HG02943 (cell line): Measurements from ENCODE around the gene LPCAT1.
"Not testable (repeated sequence)": the region's sequence is repeated elsewhere in the genome, so short reads cannot be mapped to it uniquely, and the experiment has no call there.

Experiments
- ATAC-seq: cut with Tn5 transposase; IDR thresholded peaks from one replicate; pipeline ENCODE4 v1.9.1; 2021; ENCODE audit warnings: mild to moderate bottlenecking, low read depth, moderate library complexity; ENCODE audit not compliant: unreplicated experiment

LPCAT1 gene, protein sequence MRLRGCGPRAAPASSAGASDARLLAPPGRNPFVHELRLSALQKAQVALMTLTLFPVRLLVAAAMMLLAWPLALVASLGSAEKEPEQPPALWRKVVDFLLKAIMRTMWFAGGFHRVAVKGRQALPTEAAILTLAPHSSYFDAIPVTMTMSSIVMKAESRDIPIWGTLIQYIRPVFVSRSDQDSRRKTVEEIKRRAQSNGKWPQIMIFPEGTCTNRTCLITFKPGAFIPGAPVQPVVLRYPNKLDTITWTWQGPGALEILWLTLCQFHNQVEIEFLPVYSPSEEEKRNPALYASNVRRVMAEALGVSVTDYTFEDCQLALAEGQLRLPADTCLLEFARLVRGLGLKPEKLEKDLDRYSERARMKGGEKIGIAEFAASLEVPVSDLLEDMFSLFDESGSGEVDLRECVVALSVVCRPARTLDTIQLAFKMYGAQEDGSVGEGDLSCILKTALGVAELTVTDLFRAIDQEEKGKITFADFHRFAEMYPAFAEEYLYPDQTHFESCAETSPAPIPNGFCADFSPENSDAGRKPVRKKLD

DNA sequence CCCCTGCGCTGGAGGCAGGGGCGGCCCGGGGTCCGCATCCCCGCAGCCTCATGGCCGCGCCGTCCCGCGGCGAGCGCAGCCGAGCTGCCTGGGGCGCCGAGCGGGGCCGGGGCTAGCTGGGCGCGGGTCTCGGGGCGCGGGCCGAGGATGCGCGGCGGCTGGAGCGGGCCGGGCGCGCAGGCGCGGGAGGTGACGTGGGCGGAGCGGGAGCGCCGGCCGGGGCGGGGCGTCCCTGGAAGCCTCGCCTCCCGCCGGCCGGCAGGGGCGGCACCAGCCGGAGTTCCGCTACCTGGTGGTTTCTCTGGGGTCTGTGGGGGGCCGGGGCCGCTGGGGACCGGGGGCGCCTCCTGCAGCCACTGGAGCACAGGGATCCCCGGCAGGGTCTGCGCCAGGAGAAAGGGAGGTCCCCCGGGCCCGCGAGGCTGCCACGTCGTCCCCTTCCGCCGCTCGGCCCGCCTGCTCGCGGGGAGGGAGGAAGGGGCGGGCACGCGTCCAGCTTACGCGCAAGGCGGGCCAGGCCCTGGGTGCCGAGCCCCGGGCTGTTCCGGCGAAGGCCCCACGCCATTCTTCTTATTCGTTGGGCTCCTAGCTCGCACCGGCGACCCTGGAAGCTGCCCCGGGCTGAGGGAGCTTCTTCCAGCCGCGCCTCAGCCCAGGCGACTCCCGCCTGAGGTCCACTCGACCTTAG is at the start of gene LPCAT1:
LPCAT1 (minus strand) TSS at position 168 of the 688 bp plus-strand sequence; CDS start at position 52, 116 bp downstream.
- ATAC-seq = peak; percentile 64

DNA sequence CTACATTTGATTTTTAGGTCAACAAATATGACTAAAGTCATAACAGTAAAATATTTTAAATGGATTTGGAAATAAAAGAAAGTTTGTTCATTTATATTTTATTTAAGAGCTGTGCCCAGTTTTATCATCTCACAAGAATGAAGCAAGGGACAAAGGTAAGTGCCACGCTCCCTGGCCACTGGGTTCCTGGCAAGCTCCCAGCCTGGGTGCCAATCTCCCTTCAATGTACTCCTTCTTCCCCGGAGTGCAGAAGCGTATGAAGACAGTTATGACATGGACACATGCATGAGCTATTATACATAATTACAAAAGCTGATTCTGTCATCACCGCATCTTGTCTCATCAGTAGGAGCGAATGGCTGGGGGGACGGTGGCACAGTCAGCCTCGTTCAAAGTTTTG is 48.1 kb upstream of the LPCAT1 start:
- ATAC-seq = not testable (repeated sequence)

DNA sequence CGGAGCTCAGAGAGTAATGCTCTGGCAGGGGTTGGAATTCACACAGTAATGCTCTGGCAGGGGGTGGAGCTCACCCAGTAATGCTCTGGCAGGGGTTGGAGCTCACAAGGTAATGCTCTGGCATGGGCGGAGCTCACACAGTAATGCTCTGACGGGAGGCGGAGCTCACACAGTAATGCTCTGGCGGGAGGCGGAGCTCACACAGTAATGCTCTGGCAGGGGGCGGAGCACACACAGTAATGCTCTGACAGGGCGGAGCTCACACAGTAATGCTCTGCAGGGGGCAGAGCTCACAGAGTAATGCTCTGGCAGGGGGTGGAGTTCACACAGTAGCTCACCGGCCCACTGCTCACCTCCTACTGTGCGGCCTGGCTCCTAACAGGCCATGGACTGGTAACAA is 47.2 kb upstream of the LPCAT1 start:
- no peak for ATAC-seq

DNA sequence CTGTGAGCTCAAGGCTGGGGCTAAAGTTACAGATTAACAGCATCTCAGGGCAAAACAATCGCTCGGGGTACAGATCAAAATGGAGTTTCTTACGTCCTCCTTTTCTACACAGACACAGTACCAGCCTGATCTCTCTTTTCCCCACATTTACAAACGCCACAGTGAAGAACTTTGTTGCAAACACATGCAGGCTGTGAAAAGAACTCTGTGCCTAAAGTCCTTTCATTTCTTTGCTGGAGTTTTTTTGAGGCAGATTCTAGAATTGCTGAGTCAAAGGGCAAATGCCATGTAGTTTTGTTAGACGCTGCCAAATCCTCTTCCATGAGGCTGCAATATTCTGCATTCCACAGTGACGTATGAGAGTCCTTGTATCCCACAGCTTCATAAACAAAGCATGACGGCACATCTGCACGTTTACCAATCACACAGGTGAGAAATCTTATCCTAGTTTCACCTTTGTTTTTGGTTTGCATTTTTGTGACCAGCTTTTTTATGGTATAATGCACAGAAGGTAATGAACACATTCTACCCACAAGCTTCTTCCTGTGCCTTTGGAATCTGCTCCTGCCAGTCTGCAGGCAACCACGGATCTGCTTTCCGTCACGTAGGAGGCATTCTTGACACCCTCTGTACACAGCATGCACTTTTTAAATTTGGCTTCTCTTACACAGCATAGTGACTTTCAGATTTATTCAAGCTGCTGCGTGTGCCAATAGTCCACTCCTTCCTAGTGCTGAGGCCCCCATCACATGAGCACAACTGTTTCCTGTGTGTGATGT is 44.6 kb upstream of the LPCAT1 start:
- no peak for ATAC-seq

DNA sequence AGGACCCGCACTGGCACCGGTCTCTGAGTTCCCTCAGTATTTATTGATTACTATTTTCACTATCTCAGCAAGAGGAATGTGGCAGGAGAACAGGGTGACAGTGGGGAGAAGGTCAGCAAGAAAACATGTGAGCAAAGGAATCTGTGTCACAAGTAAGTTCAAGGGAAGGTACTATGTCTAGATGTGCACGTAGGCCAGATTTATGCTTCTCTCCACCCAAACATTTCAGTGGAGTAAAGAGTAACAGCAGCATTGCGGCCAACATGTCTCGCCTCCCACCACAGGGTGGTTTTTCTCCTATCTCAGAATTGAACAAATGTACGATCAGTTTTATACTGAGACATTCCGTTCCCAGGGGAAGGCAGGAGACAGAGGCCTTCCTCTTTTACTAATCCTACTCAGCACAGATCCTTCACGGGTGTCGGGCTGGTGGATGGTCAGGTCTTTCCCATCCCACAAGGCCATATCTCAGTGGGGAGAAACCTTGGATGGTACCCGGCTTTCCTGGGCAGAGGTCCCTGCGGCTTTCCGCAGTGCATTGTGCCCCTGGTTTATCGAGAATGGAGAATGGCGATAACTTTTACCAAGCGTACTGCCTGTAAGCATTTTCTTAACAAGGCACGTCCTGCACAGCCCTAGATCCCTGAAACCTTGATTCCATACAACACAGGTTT is 43.9 kb upstream of the LPCAT1 start:
- not testable (repeated sequence) for ATAC-seq

DNA sequence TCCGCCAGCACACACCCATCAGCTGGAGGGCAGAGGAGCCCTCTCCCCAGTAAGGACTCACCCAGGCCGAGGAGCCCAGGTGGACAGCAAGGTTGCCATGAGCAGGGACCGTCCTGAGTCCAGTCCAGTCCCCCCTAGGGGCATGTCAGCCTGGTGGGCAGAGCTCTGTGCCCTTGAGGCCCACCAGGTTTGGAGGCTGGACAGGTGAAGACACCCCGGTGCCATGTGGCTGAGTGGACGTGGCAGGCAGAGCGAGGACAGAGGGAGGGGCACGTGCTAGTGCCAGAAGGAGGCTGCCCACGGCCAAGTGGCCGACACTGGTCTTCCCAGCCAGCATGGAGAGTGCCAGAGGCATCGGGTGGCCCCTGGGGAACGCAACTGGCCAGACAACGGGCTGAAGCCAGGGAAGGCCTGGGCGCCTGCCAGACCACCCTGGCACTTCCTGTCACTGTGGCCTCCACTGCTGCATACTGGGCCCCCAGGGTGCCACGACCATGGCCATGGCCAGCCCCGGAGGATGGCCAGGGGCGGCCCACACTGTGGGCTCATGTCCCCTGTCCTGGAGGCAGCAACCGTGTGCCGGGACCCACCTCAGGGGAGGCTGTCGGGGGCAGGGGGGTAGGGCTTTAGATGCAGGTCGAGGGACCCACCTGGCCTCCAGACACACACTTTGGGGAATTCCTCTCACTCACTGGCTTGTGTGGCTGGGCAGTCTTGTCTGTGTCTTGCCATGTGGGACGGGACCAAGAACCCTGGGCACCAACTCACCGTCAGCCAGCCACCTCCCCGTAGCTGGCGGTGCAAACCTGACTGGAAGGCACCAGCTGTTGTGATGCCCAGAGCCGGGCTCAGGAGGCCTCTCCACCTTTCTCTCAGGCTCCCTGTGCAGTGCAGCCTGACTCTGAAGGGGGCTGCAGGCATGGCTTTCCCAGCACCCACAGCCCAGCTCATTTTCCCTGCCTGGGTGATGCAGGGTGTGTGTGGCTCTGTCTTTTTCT is 42.3 kb upstream of the LPCAT1 start:
- ATAC-seq = no peak

DNA sequence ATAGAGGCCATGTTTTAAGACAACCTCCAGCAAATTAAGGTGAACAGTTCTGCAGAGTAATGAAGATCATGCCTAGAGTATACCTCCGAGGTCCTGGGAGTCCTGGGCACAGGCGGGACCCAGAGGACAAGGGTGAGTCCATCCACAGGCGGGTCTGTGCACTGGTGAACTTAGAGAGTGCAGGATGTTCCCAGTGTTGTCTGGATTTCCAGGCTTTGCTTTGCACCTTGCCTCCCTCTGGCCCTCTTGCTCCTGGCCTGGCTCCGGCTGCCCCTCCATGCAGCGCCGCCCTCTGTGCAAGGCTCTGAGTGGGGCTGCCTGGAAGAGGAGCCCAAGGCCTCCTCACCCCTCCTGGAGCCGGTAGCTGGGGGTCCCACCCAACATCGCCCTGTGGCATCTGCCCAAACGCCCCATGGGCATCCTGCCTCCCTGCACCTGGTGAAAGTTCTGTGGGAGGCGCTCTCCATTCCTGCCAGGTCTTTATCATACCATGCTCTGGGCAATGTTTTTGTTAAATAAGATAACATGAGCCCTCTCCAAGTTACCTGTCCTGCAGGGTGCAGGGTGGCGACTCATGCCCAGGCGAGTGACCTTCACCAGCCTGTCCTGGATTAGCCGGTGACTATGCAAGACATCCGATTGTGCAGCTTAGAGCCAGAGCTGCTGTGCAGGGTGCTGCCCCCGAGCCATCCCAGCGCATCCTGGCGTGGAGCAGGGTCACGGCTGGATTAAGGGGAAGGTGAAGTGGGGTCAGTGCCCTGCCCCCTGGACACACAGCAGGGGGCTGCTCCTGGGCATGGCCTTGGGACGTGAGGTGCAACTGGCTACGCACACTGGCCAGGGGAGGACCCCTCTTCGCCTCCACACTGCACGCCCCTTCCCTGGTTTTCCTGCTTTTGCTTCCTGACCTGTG is 41.3 kb upstream of the LPCAT1 start:
- no peak for ATAC-seq

DNA sequence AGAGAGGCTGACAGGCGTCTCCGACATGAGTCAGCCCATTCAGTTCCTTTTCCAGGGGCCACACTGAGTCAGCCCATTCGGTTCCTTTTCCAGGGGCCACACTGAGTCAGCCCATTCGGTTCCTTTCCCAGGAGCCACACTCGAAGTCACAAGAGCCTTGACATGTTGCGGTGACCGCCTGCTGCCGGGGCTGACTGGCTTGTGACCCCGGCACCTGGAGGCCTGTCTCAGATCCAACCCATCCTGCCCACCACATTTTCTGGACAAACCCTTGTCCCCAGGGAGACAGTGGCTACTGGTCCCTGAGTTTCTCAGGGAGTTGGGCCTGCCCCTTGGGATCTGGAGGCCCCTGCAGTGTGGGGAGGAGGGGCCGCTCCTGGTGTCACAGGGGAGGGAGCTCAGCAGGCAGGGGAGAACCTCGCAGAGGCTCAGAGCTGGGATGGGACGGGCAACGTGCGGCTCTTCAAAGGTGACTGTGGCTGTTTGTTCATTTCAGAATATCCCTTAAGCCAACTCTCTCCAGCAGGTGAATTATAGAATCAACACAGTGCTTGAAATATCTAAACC is 40.5 kb upstream of the LPCAT1 start:
- ATAC-seq = no peak

DNA sequence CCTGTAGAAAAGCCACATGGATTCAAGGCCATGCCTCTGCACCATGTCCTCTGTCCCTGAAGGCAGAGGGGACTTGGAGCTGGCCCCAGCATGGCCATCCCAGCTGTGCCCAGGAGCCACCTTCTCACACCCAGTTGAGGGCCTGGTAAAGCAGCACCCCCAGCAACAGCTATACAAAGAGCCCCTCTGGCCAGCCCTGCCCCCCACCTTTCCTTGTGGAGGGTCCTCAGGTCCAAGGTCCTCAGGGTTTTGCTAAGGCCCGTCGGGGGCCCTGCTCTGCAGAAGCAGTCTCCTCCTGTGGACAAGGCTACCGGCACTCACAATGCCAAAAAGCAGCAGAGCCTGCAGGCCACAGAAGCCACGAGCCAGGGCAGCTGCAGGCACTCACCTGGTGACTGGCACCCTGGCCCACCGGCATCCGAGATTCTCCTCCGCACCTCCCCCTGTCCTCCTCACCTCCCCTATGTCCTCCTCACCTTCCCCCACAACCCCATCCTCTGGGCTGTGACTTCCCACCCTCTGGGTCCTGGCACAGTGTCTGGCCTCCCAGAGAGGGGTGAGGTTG is 39.9 kb upstream of the LPCAT1 start:
- no peak for ATAC-seq

DNA sequence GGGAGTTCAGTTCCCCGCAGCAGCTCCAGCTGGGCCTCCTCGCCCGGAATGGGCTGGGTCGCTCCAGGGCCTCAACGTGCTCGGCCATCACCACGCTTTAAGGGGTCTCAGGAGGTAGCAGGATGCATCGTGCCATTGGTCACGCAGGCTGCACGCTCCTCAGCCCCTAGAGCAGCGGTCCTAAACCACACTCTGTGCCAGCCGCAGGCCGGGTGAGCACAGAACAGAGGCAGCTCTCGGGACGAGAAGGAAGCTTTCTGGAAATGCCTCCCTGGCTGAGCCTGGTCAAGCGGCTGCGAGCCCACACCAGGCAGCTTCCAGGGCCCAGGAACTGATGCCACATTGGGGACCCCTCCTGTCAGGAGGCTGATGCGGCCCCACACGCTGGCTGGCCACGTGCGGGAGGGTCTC is 39.3 kb upstream of the LPCAT1 start:
- no peak for ATAC-seq

DNA sequence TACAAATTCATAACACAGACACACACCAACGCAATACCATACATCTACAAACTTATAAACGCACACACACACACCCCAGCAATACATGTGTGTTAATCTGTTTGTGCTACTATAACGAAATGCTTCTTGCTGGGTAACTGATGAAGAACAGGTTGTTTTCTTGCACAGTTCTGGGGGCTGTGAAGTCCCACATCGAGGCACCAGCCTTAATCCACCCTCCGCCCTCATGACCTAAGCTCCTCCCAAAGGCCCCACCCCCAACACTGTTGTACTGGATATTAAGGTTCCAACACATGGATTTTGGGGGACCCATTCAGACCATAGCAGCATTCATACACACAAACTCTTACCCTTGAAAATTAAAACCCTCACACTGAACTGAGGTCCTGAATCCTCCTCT is 38.8 kb upstream of the LPCAT1 start:
- no peak for ATAC-seq

DNA sequence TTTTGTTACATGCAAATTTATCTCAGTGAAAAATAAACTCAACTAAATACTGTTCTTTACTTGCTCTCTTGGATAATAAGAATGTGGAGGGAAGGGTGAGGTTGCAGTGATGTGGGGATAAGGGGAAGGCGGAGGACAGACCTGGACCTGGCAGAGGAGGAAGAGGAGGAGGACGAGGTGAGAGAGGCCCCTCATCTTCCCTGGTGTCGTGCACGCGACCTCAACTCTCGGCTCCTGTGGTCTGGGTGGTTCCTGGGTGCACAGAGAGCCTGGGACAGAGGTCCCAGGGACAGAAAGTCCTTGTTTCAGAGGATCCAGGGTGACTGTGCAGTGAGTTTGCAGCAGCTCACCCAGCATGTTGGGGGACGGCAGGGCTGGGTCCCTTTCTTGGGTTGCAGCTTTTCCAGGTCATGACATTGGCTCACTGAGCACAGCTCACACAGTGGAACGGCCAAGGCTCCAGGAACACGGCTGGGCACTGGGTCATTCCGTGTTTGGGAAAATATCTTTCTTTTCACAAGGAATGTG is 37.7 kb upstream of the LPCAT1 start:
- no peak for ATAC-seq

DNA sequence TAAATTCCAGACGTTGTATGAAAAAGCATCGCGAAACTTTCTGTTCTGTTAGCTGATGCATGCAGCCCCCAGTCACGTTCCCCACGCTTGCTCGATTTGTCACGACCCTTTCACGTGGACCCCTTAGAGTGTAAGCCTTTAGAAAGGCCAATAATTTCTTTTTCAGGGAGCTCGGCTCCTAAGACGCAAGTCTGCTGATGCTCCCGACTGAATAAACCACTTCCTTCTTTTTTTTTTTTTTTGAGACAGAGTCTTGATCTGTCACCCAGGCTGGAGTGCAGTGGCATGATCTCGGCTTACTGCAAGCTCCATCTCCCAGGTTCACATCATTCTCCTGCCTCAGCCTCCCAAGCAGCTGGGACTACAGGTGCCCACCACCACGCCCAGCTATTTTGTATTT is 36.7 kb upstream of the LPCAT1 start:
- not testable (repeated sequence) for ATAC-seq

DNA sequence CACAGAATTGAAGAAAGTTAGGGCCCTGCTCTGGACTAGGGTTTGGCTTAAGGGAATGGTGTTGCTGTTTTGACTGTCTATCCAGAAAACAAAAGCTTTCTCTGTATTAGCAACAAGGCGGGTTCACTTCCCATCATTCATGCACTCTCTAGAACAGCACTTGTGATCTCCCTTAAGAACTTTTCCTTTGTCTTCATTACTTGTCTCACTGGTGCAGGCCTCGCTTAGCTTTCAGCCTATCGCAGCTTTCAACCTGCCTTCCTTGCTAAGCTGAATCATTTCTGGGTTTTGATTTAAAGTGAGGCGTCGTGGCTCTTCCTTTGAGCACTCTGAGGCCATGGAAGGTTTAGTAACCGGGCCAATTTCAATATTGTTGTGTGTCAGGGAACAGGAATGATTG is 35.2 kb upstream of the LPCAT1 start:
- no peak for ATAC-seq

DNA sequence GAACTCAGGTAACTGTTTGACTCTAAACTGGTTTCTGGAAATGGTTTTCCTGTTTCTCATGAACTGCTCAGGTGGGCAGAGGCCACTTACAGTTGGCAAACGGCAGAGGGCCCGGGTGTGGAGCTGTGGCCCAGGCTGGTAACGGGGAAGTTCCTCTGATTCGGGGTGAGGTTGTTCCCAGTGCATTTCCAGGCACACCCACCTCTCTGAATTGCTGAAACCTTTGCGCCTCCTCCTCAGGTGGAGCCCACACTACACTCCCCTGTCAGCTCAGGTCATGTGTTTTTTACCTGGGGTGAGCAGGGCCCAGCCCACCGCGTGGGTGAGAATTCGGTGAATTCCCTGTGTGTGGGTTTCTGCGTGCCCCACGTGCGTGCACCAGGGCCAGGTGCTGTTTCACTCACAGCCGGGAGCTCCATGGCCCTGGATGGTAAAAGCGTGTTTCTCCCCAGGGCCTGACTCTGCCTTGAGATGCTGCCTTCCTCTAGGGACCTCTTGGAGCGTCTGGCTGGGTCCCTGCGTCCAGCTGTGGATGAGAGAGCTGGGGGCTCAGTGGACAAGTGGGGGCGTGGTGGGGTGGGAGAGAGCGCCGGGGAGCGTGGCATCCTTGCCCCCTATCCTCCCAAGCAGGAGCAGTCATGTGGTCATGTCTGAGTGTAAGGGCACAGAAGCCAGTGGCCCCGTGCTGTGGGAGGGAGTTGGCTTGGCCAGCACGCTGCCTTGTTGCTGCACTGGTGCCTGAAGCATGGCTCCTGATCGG is 33.5 kb upstream of the LPCAT1 start:
- ATAC-seq = no peak
